SK-N-SH treated with all-trans-retinoic acid at 6 μM for 48 hours (cell line): ENCODE data around the gene IDH3G.

Source experiments
- ATAC-seq: fragments of 200-7000 bp; cut with Tn5 transposase; 3 replicates; pipeline ENCODE4 v1.9.1; 2020; ENCODE audit warnings: mild to moderate bottlenecking, moderate library complexity
- ARNTL ChIP-seq: fragments of 450-650 bp; formaldehyde crosslinking; IDR thresholded peaks from 2 replicates; pipeline ENCODE4 v1.5.0; 2020; ENCODE audit warnings: low read depth, mild to moderate bottlenecking, moderate library complexity, borderline replicate concordance
- BACH2 ChIP-seq: fragments of 250-450 bp; sonication (Bioruptor Pico); IDR thresholded peaks from 2 replicates; pipeline ENCODE4 v1.9.0; 2021; ENCODE audit warnings: mild to moderate bottlenecking, borderline replicate concordance
- ESRRG ChIP-seq: fragments of 250-450 bp; sonication (Bioruptor Pico); IDR thresholded peaks from 2 replicates; pipeline ENCODE4 v1.6.1; 2021; ENCODE audit warnings: mild to moderate bottlenecking
- GLIS3 ChIP-seq: fragments of 250-450 bp; sonication (Bioruptor Pico); IDR thresholded peaks from 2 replicates; pipeline ENCODE4 v1.5.0; 2020; ENCODE audit warnings: mild to moderate bottlenecking, moderate library complexity
- ISL1 ChIP-seq: fragments of 250-450 bp; sonication (Bioruptor Pico); IDR thresholded peaks from 2 replicates; pipeline ENCODE4 v2.1.2; 2022; ENCODE audit warnings: mild to moderate bottlenecking, moderate library complexity
- OSR1 ChIP-seq: fragments of 250-450 bp; sonication (Bioruptor Pico); IDR thresholded peaks from 2 replicates; pipeline ENCODE4 v1.8.0; 2022; ENCODE audit warnings: moderate library complexity, mild to moderate bottlenecking, inconsistent platforms
- RARB ChIP-seq: fragments of 250-450 bp; sonication (Bioruptor Pico); IDR thresholded peaks from 2 replicates; pipeline ENCODE4 v1.8.0; 2021; ENCODE audit warnings: mild to moderate bottlenecking, moderate library complexity
- SNAI2 ChIP-seq: fragments of 250-450 bp; sonication (Bioruptor Pico); IDR thresholded peaks from 2 replicates; pipeline ENCODE4 v1.5.0; 2020; ENCODE audit warnings: mild to moderate bottlenecking, moderate library complexity
- TOX ChIP-seq: fragments of 250-450 bp; sonication (Bioruptor Pico); IDR thresholded peaks from 2 replicates; pipeline ENCODE4 v1.8.0; 2021; ENCODE audit warnings: mild to moderate bottlenecking, moderate library complexity, borderline replicate concordance
- ZFP3 ChIP-seq: fragments of 250-450 bp; sonication (Bioruptor Pico); IDR thresholded peaks from 2 replicates; pipeline ENCODE4 v1.5.0; 2020; ENCODE audit warnings: mild to moderate bottlenecking, moderate library complexity
- ZFP30 ChIP-seq: fragments of 450-650 bp; formaldehyde crosslinking; IDR thresholded peaks from 2 replicates; pipeline ENCODE4 v1.5.0; 2022; ENCODE audit warnings: mild to moderate bottlenecking, moderate library complexity
- ZNF565 ChIP-seq: fragments of 450-650 bp; formaldehyde crosslinking; conservative IDR thresholded peaks from 2 replicates; pipeline ENCODE4 v1.5.0; 2020; ENCODE audit warnings: low read depth, mild to moderate bottlenecking, moderate library complexity
- ZNF70 ChIP-seq: fragments of 450-650 bp; formaldehyde crosslinking; IDR thresholded peaks from 2 replicates; pipeline ENCODE4 v1.5.0; 2020; ENCODE audit warnings: mild to moderate bottlenecking, moderate library complexity
- ZNF8 ChIP-seq: fragments of 450-650 bp; formaldehyde crosslinking; IDR thresholded peaks from 2 replicates; pipeline ENCODE4 v1.5.0; 2020; ENCODE audit warnings: mild to moderate bottlenecking, moderate library complexity
- TF ChIP-seq, protein P1 (sequence below): fragments of 250-450 bp; sonication (Bioruptor Pico); IDR thresholded peaks from 2 replicates; pipeline ENCODE4 v1.5.1; 2021; ENCODE audit warnings: mild to moderate bottlenecking, moderate library complexity
- TF ChIP-seq, protein P2 (sequence below): fragments of 250-450 bp; sonication (Bioruptor Pico); IDR thresholded peaks from 2 replicates; pipeline ENCODE4 v1.8.0; 2021; ENCODE audit warnings: low read depth, mild to moderate bottlenecking, moderate library complexity, borderline replicate concordance
- TF ChIP-seq, protein P3 (sequence below): fragments of 250-450 bp; sonication (Bioruptor Pico); IDR thresholded peaks from 2 replicates; pipeline ENCODE4 v1.8.0; 2020; ENCODE audit warnings: mild to moderate bottlenecking, moderate library complexity, borderline replicate concordance
- TF ChIP-seq, protein P4 (sequence below): fragments of 250-450 bp; sonication (Bioruptor Pico); IDR thresholded peaks from 2 replicates; pipeline ENCODE4 v1.5.0; 2020; ENCODE audit warnings: mild to moderate bottlenecking, moderate library complexity

IDH3G gene

DNA sequence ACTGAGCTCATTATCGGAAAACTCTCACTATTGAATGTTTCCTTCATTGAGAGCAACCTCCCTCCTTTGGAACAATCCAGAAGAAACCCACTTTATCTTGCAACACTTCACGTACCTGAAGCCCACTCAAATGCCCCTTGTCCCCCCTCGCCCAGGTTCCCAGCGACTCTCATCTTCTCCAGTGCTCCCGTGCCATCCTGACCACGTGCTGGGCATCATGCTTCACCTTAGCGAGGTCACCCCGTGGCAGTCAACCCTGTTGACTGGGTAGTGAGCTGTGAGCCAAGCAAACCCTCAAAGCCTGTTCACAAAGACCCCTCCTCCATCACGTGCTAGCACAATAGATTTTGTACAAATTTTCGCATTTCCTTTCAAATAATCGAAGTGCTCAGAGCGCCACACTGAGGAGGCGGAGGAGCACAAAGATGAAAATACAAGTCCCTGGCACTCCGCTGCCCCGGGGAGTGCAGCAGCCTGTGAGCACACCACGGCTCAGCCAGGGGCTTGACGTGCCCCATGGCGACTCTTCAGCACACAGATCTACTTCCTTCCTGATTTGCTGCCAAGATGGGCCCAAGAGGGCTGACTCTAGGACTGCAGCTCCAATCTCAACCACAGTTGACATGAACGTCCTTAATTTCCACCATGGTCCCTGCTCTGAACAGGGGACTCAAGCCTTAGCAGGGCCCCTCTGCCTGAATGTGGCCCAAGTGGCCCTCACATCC lies 20.6 kb upstream of the IDH3G start:
- ATAC-seq, result no peak
- TF ChIP-seq ARNTL (CRISPR knock-in tag) (no peak), ISL1 (CRISPR knock-in tag) (no peak), TOX (CRISPR knock-in tag) (no peak), ESRRG (CRISPR knock-in tag) (no peak)
- TF ChIP-seq, protein P1, sequence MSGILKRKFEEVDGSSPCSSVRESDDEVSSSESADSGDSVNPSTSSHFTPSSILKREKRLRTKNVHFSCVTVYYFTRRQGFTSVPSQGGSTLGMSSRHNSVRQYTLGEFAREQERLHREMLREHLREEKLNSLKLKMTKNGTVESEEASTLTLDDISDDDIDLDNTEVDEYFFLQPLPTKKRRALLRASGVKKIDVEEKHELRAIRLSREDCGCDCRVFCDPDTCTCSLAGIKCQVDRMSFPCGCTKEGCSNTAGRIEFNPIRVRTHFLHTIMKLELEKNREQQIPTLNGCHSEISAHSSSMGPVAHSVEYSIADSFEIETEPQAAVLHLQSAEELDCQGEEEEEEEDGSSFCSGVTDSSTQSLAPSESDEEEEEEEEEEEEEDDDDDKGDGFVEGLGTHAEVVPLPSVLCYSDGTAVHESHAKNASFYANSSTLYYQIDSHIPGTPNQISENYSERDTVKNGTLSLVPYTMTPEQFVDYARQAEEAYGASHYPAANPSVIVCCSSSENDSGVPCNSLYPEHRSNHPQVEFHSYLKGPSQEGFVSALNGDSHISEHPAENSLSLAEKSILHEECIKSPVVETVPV (CRISPR knock-in tag), result no peak
- TF ChIP-seq, protein P2, sequence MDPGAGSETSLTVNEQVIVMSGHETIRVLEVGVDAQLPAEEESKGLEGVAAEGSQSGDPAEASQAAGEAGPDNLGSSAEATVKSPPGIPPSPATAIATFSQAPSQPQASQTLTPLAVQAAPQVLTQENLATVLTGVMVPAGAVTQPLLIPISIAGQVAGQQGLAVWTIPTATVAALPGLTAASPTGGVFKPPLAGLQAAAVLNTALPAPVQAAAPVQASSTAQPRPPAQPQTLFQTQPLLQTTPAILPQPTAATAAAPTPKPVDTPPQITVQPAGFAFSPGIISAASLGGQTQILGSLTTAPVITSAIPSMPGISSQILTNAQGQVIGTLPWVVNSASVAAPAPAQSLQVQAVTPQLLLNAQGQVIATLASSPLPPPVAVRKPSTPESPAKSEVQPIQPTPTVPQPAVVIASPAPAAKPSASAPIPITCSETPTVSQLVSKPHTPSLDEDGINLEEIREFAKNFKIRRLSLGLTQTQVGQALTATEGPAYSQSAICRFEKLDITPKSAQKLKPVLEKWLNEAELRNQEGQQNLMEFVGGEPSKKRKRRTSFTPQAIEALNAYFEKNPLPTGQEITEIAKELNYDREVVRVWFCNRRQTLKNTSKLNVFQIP, result no peak
- TF ChIP-seq, all 23 proteins: peak for 0

DNA sequence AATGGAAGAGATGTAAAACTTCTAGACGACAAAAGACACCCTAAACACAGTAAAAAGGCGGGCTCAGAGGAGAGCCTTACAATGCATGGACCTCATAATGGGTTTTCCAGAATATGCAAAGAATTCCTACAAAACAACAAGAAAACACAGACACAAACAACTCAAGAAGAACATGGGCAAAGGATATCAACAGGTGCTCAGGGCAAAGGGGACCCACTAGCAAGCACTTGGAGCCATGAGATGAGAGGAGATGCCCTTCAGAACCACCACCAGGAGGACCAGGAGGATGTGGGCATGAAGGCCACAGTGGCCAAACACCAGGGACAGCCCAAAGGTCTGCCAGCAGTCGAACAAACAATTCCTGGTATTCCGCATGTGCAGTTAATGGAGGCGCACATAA lies 19.0 kb upstream of the IDH3G start:
- TF ChIP-seq SNAI2 (CRISPR knock-in tag) (no peak), ZFP3 (CRISPR knock-in tag) (no peak), OSR1 (CRISPR knock-in tag) (no peak), GLIS3 (CRISPR knock-in tag) (no peak), ESRRG (CRISPR knock-in tag) (no peak)
- TF ChIP-seq, protein P1 (CRISPR knock-in tag), result no peak
- TF ChIP-seq, all 23 proteins: peak for 0

DNA sequence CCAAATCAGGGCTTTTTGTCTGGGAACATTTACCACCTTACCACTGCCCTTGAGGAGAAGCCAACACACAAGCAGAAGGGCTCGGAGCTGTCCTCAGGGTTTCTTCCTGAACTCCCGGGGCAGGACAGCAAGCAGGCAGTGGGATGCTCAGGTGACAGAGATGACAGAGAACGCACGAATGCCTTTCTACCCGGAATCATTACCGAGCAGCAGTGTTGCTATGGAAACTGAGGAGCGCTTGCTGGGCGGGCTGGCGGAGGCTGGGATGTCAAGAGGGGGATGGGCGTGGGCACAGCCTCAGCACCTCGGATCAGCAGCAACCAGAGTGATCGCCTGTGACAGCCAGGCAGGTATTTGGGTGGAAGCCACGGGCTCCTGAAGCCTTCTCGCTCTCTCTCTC lies 18.0 kb upstream of the IDH3G start:
- no peak for ATAC-seq
- TF ChIP-seq, protein P2, result no peak
- no peak for TF ChIP-seq ZNF70 (CRISPR knock-in tag)
- no peak for TF ChIP-seq ESRRG (CRISPR knock-in tag)
- TF ChIP-seq OSR1 (CRISPR knock-in tag), result no peak
- TF ChIP-seq ZNF565 (CRISPR knock-in tag), result no peak
- no peak for TF ChIP-seq ZFP30 (CRISPR knock-in tag)
- no peak for TF ChIP-seq ISL1 (CRISPR knock-in tag)
- TF ChIP-seq GLIS3 (CRISPR knock-in tag), result no peak

More for the DNA sequence above, 19.0 kb upstream of the IDH3G start:
- ATAC-seq, result no peak

DNA sequence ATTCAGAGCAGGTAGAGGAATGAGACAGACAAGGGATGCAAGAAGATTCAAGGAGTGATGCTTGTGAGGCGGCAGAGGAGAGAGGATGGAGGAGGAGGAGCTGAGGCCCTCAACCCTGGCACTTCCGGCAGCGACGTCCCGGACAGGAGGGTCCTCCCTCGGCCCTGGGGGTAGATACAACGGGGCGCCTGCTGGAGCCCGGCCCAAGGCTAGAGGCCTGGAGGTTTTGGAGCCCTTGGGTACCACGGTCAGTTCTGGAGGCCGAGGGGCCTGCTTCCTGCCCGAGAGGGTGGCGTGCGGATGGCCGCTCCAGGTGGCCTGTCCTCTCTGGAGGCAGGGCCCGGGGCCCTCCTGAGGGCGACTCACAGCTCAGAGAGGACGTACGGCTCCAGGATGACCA lies 13.8 kb upstream of the IDH3G start:
- TF ChIP-seq ZFP30 (CRISPR knock-in tag) (no peak), ESRRG (CRISPR knock-in tag) (no peak), RARB (CRISPR knock-in tag) (no peak), ZNF8 (CRISPR knock-in tag) (no peak), BACH2 (no peak), OSR1 (CRISPR knock-in tag) (no peak), TOX (CRISPR knock-in tag) (no peak)
- TF ChIP-seq, protein P3, sequence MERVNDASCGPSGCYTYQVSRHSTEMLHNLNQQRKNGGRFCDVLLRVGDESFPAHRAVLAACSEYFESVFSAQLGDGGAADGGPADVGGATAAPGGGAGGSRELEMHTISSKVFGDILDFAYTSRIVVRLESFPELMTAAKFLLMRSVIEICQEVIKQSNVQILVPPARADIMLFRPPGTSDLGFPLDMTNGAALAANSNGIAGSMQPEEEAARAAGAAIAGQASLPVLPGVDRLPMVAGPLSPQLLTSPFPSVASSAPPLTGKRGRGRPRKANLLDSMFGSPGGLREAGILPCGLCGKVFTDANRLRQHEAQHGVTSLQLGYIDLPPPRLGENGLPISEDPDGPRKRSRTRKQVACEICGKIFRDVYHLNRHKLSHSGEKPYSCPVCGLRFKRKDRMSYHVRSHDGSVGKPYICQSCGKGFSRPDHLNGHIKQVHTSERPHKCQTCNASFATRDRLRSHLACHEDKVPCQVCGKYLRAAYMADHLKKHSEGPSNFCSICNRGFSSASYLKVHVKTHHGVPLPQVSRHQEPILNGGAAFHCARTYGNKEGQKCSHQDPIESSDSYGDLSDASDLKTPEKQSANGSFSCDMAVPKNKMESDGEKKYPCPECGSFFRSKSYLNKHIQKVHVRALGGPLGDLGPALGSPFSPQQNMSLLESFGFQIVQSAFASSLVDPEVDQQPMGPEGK, result no peak
- TF ChIP-seq, protein P4, sequence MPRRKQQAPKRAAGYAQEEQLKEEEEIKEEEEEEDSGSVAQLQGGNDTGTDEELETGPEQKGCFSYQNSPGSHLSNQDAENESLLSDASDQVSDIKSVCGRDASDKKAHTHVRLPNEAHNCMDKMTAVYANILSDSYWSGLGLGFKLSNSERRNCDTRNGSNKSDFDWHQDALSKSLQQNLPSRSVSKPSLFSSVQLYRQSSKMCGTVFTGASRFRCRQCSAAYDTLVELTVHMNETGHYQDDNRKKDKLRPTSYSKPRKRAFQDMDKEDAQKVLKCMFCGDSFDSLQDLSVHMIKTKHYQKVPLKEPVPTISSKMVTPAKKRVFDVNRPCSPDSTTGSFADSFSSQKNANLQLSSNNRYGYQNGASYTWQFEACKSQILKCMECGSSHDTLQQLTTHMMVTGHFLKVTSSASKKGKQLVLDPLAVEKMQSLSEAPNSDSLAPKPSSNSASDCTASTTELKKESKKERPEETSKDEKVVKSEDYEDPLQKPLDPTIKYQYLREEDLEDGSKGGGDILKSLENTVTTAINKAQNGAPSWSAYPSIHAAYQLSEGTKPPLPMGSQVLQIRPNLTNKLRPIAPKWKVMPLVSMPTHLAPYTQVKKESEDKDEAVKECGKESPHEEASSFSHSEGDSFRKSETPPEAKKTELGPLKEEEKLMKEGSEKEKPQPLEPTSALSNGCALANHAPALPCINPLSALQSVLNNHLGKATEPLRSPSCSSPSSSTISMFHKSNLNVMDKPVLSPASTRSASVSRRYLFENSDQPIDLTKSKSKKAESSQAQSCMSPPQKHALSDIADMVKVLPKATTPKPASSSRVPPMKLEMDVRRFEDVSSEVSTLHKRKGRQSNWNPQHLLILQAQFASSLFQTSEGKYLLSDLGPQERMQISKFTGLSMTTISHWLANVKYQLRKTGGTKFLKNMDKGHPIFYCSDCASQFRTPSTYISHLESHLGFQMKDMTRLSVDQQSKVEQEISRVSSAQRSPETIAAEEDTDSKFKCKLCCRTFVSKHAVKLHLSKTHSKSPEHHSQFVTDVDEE (CRISPR knock-in tag), result no peak
- no peak for ATAC-seq
